Breast epithelium (tissue), 3 donors: ENCODE data around the gene AOPEP.

Source experiments
- POLR2A ChIP-seq: fragments of 450-650 bp; IDR thresholded peaks from one replicate; pipeline ENCODE4 v1.6.1; 2016; ENCODE audit warnings: antibody characterized with exemption, mild to moderate bottlenecking, moderate library complexity
- POLR2AphosphoS5 ChIP-seq, 3 donors: sonication (generic); formaldehyde crosslinking; IDR thresholded peaks; one replicate each; pipeline ENCODE4 v1.6.1; 2017; ENCODE audit warnings: antibody characterized with exemption in 3 of 3
- TF ChIP-seq, protein P1 (sequence below), 3 donors: fragments of 450-650 bp; IDR thresholded peaks; one replicate each; pipeline ENCODE4 v1.5.1; 2016 to 2017; ENCODE audit warnings: antibody characterized with exemption in 3 of 3, mild to moderate bottlenecking in 3 of 3, moderate library complexity in 3 of 3

DNA sequence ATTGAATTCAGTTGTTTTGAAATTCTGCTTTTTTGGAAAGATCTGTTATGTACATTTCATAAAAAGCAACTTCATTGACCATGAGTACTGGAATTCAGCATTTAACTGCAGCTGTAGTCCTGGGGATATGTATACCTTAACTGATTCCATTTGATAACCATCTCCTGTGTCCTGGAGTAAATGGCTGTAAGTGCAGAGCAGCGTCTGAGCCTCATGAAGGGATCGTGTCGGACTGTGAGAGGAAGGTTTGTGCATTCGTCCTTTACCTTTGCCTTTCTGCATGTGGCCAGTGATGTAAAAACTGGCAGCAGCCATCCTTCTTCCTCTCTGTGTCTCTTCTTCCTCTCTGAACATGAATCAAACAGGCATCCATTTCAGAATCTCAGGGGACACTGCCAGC, 303.8 kb downstream of the AOPEP start:
- TF ChIP-seq POLR2A = no peak
- TF ChIP-seq, protein P1, sequence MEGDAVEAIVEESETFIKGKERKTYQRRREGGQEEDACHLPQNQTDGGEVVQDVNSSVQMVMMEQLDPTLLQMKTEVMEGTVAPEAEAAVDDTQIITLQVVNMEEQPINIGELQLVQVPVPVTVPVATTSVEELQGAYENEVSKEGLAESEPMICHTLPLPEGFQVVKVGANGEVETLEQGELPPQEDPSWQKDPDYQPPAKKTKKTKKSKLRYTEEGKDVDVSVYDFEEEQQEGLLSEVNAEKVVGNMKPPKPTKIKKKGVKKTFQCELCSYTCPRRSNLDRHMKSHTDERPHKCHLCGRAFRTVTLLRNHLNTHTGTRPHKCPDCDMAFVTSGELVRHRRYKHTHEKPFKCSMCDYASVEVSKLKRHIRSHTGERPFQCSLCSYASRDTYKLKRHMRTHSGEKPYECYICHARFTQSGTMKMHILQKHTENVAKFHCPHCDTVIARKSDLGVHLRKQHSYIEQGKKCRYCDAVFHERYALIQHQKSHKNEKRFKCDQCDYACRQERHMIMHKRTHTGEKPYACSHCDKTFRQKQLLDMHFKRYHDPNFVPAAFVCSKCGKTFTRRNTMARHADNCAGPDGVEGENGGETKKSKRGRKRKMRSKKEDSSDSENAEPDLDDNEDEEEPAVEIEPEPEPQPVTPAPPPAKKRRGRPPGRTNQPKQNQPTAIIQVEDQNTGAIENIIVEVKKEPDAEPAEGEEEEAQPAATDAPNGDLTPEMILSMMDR (IDR thresholded peaks at IDR 0.05) = no peak
- no peak for TF ChIP-seq POLR2AphosphoS5 (IDR thresholded peaks at IDR 0.05)
